ENCODE measurements around the gene PRCC.

Gene PRCC

GRCh38 chr1:156832434-156832833 lies 65.1 kb downstream of the PRCC start:
- no peak for DNase-seq (ENCODE audit: low read depth)
- H3K4me3 ChIP-seq (ENCODE audit: control insufficient read depth, low read depth, low read length): no peak overlapping the region
- TF ChIP-seq, protein P1, sequence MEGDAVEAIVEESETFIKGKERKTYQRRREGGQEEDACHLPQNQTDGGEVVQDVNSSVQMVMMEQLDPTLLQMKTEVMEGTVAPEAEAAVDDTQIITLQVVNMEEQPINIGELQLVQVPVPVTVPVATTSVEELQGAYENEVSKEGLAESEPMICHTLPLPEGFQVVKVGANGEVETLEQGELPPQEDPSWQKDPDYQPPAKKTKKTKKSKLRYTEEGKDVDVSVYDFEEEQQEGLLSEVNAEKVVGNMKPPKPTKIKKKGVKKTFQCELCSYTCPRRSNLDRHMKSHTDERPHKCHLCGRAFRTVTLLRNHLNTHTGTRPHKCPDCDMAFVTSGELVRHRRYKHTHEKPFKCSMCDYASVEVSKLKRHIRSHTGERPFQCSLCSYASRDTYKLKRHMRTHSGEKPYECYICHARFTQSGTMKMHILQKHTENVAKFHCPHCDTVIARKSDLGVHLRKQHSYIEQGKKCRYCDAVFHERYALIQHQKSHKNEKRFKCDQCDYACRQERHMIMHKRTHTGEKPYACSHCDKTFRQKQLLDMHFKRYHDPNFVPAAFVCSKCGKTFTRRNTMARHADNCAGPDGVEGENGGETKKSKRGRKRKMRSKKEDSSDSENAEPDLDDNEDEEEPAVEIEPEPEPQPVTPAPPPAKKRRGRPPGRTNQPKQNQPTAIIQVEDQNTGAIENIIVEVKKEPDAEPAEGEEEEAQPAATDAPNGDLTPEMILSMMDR (conservative IDR thresholded peaks at IDR 0.05; ENCODE audit: control insufficient read depth, insufficient read depth, low read depth, low read length): peak; percentile 10

DNA sequence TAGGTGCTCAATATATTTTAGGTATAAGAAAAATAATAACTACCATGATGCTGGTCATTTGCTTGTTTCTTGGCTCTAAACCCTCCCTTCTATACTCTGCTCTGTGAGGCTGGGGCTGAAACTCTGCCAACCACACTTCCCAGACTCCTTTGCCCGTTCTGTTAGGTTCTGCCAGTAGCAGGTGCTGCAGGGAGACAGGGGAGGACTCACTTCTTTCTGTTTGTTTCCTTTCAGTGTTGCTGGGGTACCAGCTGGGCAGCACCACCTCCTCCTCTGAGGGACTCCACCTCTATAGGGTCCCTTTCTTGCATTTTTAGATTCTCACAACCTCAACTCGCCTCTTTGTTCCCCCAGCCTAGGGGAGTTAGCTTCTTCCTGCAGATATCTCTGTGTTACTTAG lies 66.3 kb downstream of the PRCC start:
- no peak for DNase-seq (ENCODE audit: low read depth)
- H3K4me3 ChIP-seq (ENCODE audit: control insufficient read depth, low read depth, low read length): no peak overlapping the region
- TF ChIP-seq, protein P1 (conservative IDR thresholded peaks at IDR 0.05; ENCODE audit: control insufficient read depth, insufficient read depth, low read depth, low read length): no peak

- no peak overlapping the region for H3K4me3 ChIP-seq (ENCODE audit: control insufficient read depth, low read depth, low read length)
- TF ChIP-seq, protein P1 (conservative IDR thresholded peaks at IDR 0.05; ENCODE audit: control insufficient read depth, insufficient read depth, low read depth, low read length): no peak
- no peak for DNase-seq (ENCODE audit: low read depth)
Observed at GRCh38 chr1:156834322-156834721, 67.0 kb downstream of the PRCC start.

DNA sequence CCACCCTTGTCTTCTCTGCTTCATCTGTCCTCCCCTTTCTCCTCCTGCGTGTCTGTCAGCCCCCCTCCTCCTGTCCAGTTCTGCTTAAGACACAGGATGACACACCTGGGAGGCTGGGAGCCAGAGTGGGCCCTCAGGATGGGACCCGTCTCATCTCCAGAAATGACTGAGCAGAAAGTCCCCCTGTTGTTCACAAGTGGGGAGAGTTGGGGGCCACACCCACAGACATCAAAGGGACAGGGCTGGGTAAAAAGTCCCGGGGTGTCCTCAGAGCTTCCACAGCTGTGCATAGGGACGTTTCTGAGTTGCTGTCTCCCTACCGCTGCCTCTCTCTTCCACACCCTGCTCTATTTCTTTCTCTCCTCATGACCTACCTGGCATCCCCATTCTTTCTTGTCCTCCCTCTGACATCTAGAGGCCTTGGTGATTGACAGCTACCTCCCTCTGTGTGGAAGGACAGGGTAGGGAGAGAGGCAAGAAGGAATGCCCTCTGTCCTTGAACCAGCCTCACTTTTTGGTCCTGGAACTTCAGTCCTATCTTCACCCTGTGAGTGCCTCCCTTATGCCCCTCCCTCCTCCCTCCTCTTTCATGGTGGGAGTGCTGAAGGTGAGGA lies 68.8 kb downstream of the PRCC start:
- TF ChIP-seq, protein P1 (conservative IDR thresholded peaks at IDR 0.05; ENCODE audit: control insufficient read depth, insufficient read depth, low read depth, low read length): no peak
- DNase-seq (ENCODE audit: low read depth): no peak
- H3K4me3 ChIP-seq (ENCODE audit: control insufficient read depth, low read depth, low read length): no peak overlapping the region

GRCh38 chr1:156836892-156837291 lies 69.6 kb downstream of the PRCC start:
- H3K4me3 ChIP-seq (ENCODE audit: control insufficient read depth, low read depth, low read length): no peak overlapping the region
- TF ChIP-seq, protein P1 (conservative IDR thresholded peaks at IDR 0.05; ENCODE audit: control insufficient read depth, insufficient read depth, low read depth, low read length): no peak

DNA sequence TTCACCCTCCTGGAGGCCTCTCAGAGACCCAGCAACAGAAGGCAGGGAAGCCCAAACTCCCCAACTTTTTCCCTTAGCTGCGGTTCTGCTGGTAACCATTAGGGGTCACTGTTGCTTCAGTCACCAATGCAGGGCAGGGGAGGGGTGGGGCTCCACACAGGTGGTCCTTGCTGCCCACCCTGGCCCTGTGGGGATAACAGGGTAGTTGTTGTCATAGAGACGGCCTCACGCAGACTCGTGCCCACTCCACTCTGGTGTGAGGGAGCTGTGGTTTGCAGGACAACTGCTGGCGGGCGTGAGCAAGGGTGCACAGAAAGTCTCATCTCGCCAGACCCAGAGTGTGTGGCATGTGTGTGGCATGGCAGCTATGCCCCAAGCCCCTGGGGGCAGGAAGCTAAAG lies 71.6 kb downstream of the PRCC start:
- H3K4me3 ChIP-seq (ENCODE audit: control insufficient read depth, low read depth, low read length): no peak overlapping the region
- TF ChIP-seq, protein P1 (conservative IDR thresholded peaks at IDR 0.05; ENCODE audit: control insufficient read depth, insufficient read depth, low read depth, low read length): peak; percentile 91
- peak; percentile 21 for DNase-seq (ENCODE audit: low read depth)

More at GRCh38 chr1:156836892-156837291, 69.6 kb downstream of the PRCC start:
- no peak for DNase-seq (ENCODE audit: low read depth)

Measured in fibroblast of mammary gland (primary cell).